ENCODE measurements around the gene AUTS2. TPM values are rescaled to one million over a fixed set of nuclear protein-coding genes. Genes with fewer than 3 reads are reported as not detected.

AUTS2 gene
- total and polyA plus RNA-seq, 9 of the 15 experiments (the other 6 are each of a cell fraction or from before 2014, with no cell fraction given), result 0.58 TPM; not detected in 8

- TF ChIP-seq ZNF398 (CRISPR knock-in tag; IDR thresholded peaks at IDR 0.05) (no peak), CTCFL (IDR thresholded peaks at IDR 0.05; ENCODE audit: borderline replicate concordance, insufficient read depth, low read depth, low read length, poor library complexity, severe bottlenecking) (no peak), ZNF75A (CRISPR knock-in tag; IDR thresholded peaks at IDR 0.05) (no peak)
Measured at GRCh38 chr7:69937097-69937496, 338.8 kb downstream of the AUTS2 start (continued).

GRCh38 chr7:69939317-69939716, 341.0 kb downstream of the AUTS2 start:
- Histone ChIP-seq H3K79me2 (ENCODE audit: control insufficient read depth, insufficient read depth, low read length) (no peaks in the 10 kb centered on the region), H3K36me3 (ENCODE audit: control insufficient read depth, insufficient read depth, low read length) (no peaks in the 10 kb centered on the region), H3K27ac (ENCODE audit: extremely low read depth, low read depth, low read length) (no peak overlapping the region), H3K9me1 (ENCODE audit: control insufficient read depth, insufficient read depth, low read length) (no peaks in the 10 kb centered on the region), H3K9me3 (replicated peaks; ENCODE audit: control insufficient read depth, insufficient read depth, low read depth, low read length) (no peaks in the 10 kb centered on the region), H3K4me3 (no peak overlapping the region), H3K9ac (ENCODE audit: insufficient read depth in 1 of 2, low read depth in 2 of 2, low read length in 2 of 2) (no peak overlapping the region), H3K27me3 (ENCODE audit: control insufficient read depth in 2 of 2, insufficient read depth in 2 of 2, low read length in 2 of 2) (no peaks in the 10 kb centered on the region), H3K4me2 (ENCODE audit: insufficient read depth, low read length) (no peak overlapping the region), H2AFZ (ENCODE audit: low read depth, low read length) (no peak overlapping the region), H3K4me1 (replicated peaks in 1 of 2; ENCODE audit: control insufficient read depth in 2 of 2, insufficient read depth in 2 of 2, low read length in 2 of 2) (no peaks in the 10 kb centered on the region), H4K20me1 (replicated peaks; ENCODE audit: control insufficient read depth, insufficient read depth, low read length) (no peaks in the 10 kb centered on the region)
- intact Hi-C loops (cut with micrococcal nuclease) (no loop called here), in situ Hi-C loops (cut with MboI) (no loop called here)
- DNase-seq (ENCODE audit: extremely low read depth in 1 of 4, low spot score in 3 of 4) (no peak), FAIRE-seq (no peak), ATAC-seq (no peak)
- no TSS peak for BruUV-seq (replicated peaks)
- POLR2A ChIA-PET, result no interaction called here
- WGBS (ENCODE audit: insufficient coverage, low coverage, missing lambda C conversion rate), result 0% methylated on average over 1 of the region's 1 CpG
- CTCF ChIA-PET (ENCODE audit: low intra/inter-chr PET ratio), result no interaction called here
- no peak for TF ChIP-seq SMARCA4 (IDR thresholded peaks at IDR 0.05)
- no peak for TF ChIP-seq MIER1 (IDR thresholded peaks at IDR 0.05; ENCODE audit: low read depth)
- TF ChIP-seq KDM4B (IDR thresholded peaks at IDR 0.05; ENCODE audit: borderline replicate concordance in 2 of 2, low read depth in 1 of 2), result no peak
- no peak for TF ChIP-seq ZNF75A (CRISPR knock-in tag; IDR thresholded peaks at IDR 0.05)
- TF ChIP-seq POLR2AphosphoS2 (IDR thresholded peaks at IDR 0.05; ENCODE audit: low read length), result no peak
- TF ChIP-seq ZNF717 (CRISPR knock-in tag; IDR thresholded peaks at IDR 0.05), result no peak
- TF ChIP-seq REST (IDR thresholded peaks at IDR 0.05; ENCODE audit: borderline replicate concordance), result no peak
- TF ChIP-seq REST (CRISPR knock-in tag; IDR thresholded peaks at IDR 0.05; ENCODE audit: low read depth), result no peak
